ENCODE data around the gene HKDC1.
A peak's percentile ranks its signal among the peaks of the same experiment; 100 is the strongest.
"Not testable (repeated sequence)": the region's sequence is repeated elsewhere in the genome, so short reads cannot be mapped to it uniquely, and the experiment has no call there.

The HKDC1 gene

GRCh38 chr10:69290993-69291392 lies 70.9 kb downstream of the HKDC1 start:
- Mint-ChIP-seq H3K27ac (no peak overlapping the region), H3K4me3 (no peak overlapping the region)
- CTCF ChIA-PET, result interaction anchor here (1.6 kb wide), 1 partner anchor 13 kb away, joined by 3 read pairs; no protein-coding TSS in a partner anchor

GRCh38 chr10:69292459-69292858 lies 72.3 kb downstream of the HKDC1 start:
- no peaks in the 10 kb centered on the region for H3K36me3 Mint-ChIP-seq
- no peaks in the 10 kb centered on the region for H3K9me3 Mint-ChIP-seq
- no peaks in the 10 kb centered on the region for H3K4me1 Mint-ChIP-seq
- CTCF ChIA-PET, result interaction anchor here (1.1 kb wide), 1 partner anchor 14 kb away, joined by 3 read pairs; the partner anchor contains the start of gene HK1
- no peak overlapping the region for H3K4me3 Mint-ChIP-seq
- peaks cover 60% of the 10 kb centered on the region for H3K27me3 Mint-ChIP-seq
- DNase-seq, result no peak
- H3K27ac Mint-ChIP-seq, result peak overlapping the region; percentile 35

More at GRCh38 chr10:69290993-69291392, 70.9 kb downstream of the HKDC1 start:
- no peaks in the 10 kb centered on the region for H3K4me1 Mint-ChIP-seq
- no peaks in the 10 kb centered on the region for H3K36me3 Mint-ChIP-seq
- no peaks in the 10 kb centered on the region for H3K9me3 Mint-ChIP-seq
- DNase-seq, result no peak
- peaks cover 58% of the 10 kb centered on the region for H3K27me3 Mint-ChIP-seq

GRCh38 chr10:69295027-69295636 lies 75.0 kb downstream of the HKDC1 start:
- no peak overlapping the region for H3K27ac Mint-ChIP-seq
- peaks cover 46% of the 10 kb centered on the region for H3K27me3 Mint-ChIP-seq
- no peaks in the 10 kb centered on the region for H3K36me3 Mint-ChIP-seq
- DNase-seq, result no peak
- CTCF ChIA-PET, result interaction anchor here (1.2 to 1.3 kb wide), 2 partner anchors 9 to 57 kb away, joined by 3 read pairs; no protein-coding TSS in a partner anchor
- no peak overlapping the region for H3K4me3 Mint-ChIP-seq
- no peaks in the 10 kb centered on the region for H3K9me3 Mint-ChIP-seq
- H3K4me1 Mint-ChIP-seq, result no peaks in the 10 kb centered on the region

- Mint-ChIP-seq H3K9me3 (no peaks in the 10 kb centered on the region), H3K36me3 (no peaks in the 10 kb centered on the region), H3K27me3 (peaks cover 22% of the 10 kb centered on the region), H3K4me1 (no peaks in the 10 kb centered on the region), H3K4me3 (no peak overlapping the region), H3K27ac (no peak overlapping the region)
- no peak for DNase-seq
- CTCF ChIA-PET, result interaction anchor here (1.0 to 1.6 kb wide), 2 partner anchors 12 to 15 kb away, joined by 3 read pairs; no protein-coding TSS in a partner anchor
Observed at GRCh38 chr10:69303632-69304051, 83.5 kb downstream of the HKDC1 start.

GRCh38 chr10:69306421-69306820 lies 86.3 kb downstream of the HKDC1 start:
- Mint-ChIP-seq H3K4me1 (no peaks in the 10 kb centered on the region), H3K4me3 (no peak overlapping the region), H3K27me3 (peaks cover 26% of the 10 kb centered on the region), H3K36me3 (no peaks in the 10 kb centered on the region), H3K27ac (no peak overlapping the region), H3K9me3 (no peaks in the 10 kb centered on the region)
- DNase-seq, result no peak
- CTCF ChIA-PET, result no interaction called here

- H3K27ac Mint-ChIP-seq, result no peak overlapping the region
- no peak for DNase-seq
- peaks cover 24% of the 10 kb centered on the region for H3K27me3 Mint-ChIP-seq
- CTCF ChIA-PET, result no interaction called here
- no peaks in the 10 kb centered on the region for H3K4me1 Mint-ChIP-seq
- H3K9me3 Mint-ChIP-seq, result no peaks in the 10 kb centered on the region
- no peak overlapping the region for H3K4me3 Mint-ChIP-seq
- H3K36me3 Mint-ChIP-seq, result no peaks in the 10 kb centered on the region
Observed at GRCh38 chr10:69307434-69307833, 87.3 kb downstream of the HKDC1 start.

- H3K27me3 Mint-ChIP-seq, result peaks cover 25% of the 10 kb centered on the region
- not testable (repeated sequence) for H3K36me3 Mint-ChIP-seq, DNase-seq, H3K4me3 Mint-ChIP-seq, H3K27ac Mint-ChIP-seq, H3K4me1 Mint-ChIP-seq, H3K9me3 Mint-ChIP-seq
- CTCF ChIA-PET, result interaction anchor here (0.7 kb wide), 1 partner anchor 29 kb away, joined by 6 read pairs; no protein-coding TSS in a partner anchor
Observed at GRCh38 chr10:69308304-69308703, 88.2 kb downstream of the HKDC1 start.

- Mint-ChIP-seq H3K27ac (no peak overlapping the region), H3K36me3 (no peaks in the 10 kb centered on the region), H3K4me3 (no peak overlapping the region), H3K27me3 (peaks cover 14% of the 10 kb centered on the region), H3K4me1 (peaks cover 3% of the 10 kb centered on the region), H3K9me3 (no peaks in the 10 kb centered on the region)
- CTCF ChIA-PET, result interaction anchor here (0.7 kb wide), 2 partner anchors 16 to 335 kb away, joined by 3 read pairs; no protein-coding TSS in a partner anchor
- no peak for DNase-seq
Observed at GRCh38 chr10:69311309-69311708, 91.2 kb downstream of the HKDC1 start.

- CTCF ChIA-PET, result interaction anchor here (0.7 kb wide), 1 partner anchor 703 kb away, joined by 3 read pairs; no protein-coding TSS in a partner anchor
- Mint-ChIP-seq H3K4me3 (no peak overlapping the region), H3K27ac (no peak overlapping the region), H3K27me3 (peaks cover 14% of the 10 kb centered on the region), H3K9me3 (no peaks in the 10 kb centered on the region), H3K36me3 (no peaks in the 10 kb centered on the region), H3K4me1 (peaks cover 9% of the 10 kb centered on the region)
- DNase-seq, result no peak
Observed at GRCh38 chr10:69312528-69312927, 92.4 kb downstream of the HKDC1 start.

- H3K4me3 Mint-ChIP-seq, result no peak overlapping the region
- H3K4me1 Mint-ChIP-seq, result peaks cover 24% of the 10 kb centered on the region
- CTCF ChIA-PET, result interaction anchor here (0.6 kb wide), 1 partner anchor 37 kb away, joined by 3 read pairs; no protein-coding TSS in a partner anchor
- H3K36me3 Mint-ChIP-seq, result peaks cover 9% of the 10 kb centered on the region
- H3K9me3 Mint-ChIP-seq, result no peaks in the 10 kb centered on the region
- H3K27ac Mint-ChIP-seq, result no peak overlapping the region
- DNase-seq, result no peak
- peaks cover 14% of the 10 kb centered on the region for H3K27me3 Mint-ChIP-seq
Observed at GRCh38 chr10:69315100-69315542, 95.0 kb downstream of the HKDC1 start.

- H3K36me3 Mint-ChIP-seq, result peaks cover 12% of the 10 kb centered on the region
- CTCF ChIA-PET, result interaction anchor here (0.6 kb wide), 1 partner anchor 37 kb away, joined by 3 read pairs; no protein-coding TSS in a partner anchor
- peaks cover 14% of the 10 kb centered on the region for H3K27me3 Mint-ChIP-seq
- H3K27ac Mint-ChIP-seq, result no peak overlapping the region
- DNase-seq, result no peak
- no peaks in the 10 kb centered on the region for H3K9me3 Mint-ChIP-seq
- H3K4me1 Mint-ChIP-seq, result peaks cover 30% of the 10 kb centered on the region
- no peak overlapping the region for H3K4me3 Mint-ChIP-seq
Observed at GRCh38 chr10:69315610-69316312, 95.6 kb downstream of the HKDC1 start.

- Mint-ChIP-seq H3K4me3 (no peak overlapping the region), H3K4me1 (peaks cover 38% of the 10 kb centered on the region), H3K36me3 (peaks cover 14% of the 10 kb centered on the region), H3K27ac (no peak overlapping the region), H3K27me3 (peaks cover 10% of the 10 kb centered on the region), H3K9me3 (no peaks in the 10 kb centered on the region)
- DNase-seq, result no peak
- CTCF ChIA-PET, result interaction anchor here (2.8 kb wide), 1 partner anchor 11 kb away, joined by 11 read pairs; no protein-coding TSS in a partner anchor
Observed at GRCh38 chr10:69316313-69317059, 96.4 kb downstream of the HKDC1 start.

Measured in activated naive CD4-positive, alpha-beta T cell treated with anti-CD3 and anti-CD28 coated beads, Interleukin-2, amount 10 ng/mL, durations not matched to agents 7 days and 5 days (primary cell).